ENCODE data around the gene ATCAY. TPM values are rescaled to one million over a fixed set of nuclear protein-coding genes. Genes with fewer than 3 reads are reported as not detected.
"Not testable (repeated sequence)": the region's sequence is repeated elsewhere in the genome, so short reads cannot be mapped to it uniquely, and the experiment has no call there.

Gene ATCAY
- polyA plus RNA-seq, 1 donor from 2014 or later = 73.8 TPM

- H3K27ac ChIP-seq (ENCODE audit: low read length) = no peak overlapping the region
- H3K4me3 ChIP-seq (ENCODE audit: low read length) = no peak overlapping the region
- H3K79me2 ChIP-seq (replicated peaks; ENCODE audit: insufficient read depth, low read length) = no peaks in the 10 kb centered on the region
- peaks cover 4% of the 10 kb centered on the region for H3K9me3 ChIP-seq (ENCODE audit: low read length)
- no peak overlapping the region for H2AFZ ChIP-seq (ENCODE audit: low read depth, low read length)
- no peaks in the 10 kb centered on the region for H3K9me2 ChIP-seq (ENCODE audit: insufficient read depth, low read length)
- no peaks in the 10 kb centered on the region for H4K20me1 ChIP-seq (ENCODE audit: insufficient read depth)
- no peak overlapping the region for H3K9ac ChIP-seq (ENCODE audit: low read length)
- H3F3A ChIP-seq (ENCODE audit: insufficient read depth, low read length, poor library complexity, severe bottlenecking) = no peaks in the 10 kb centered on the region
- H3K27me3 ChIP-seq (ENCODE audit: insufficient read depth, low read depth, low read length) = peaks cover 8% of the 10 kb centered on the region
- no peaks in the 10 kb centered on the region for H3K36me3 ChIP-seq (ENCODE audit: insufficient read depth, low read length)
- H3K4me2 ChIP-seq (ENCODE audit: low read length) = no peak overlapping the region
- TF ChIP-seq EZH2 (IDR thresholded peaks at IDR 0.05; ENCODE audit: borderline replicate concordance, insufficient read depth, low read length, poor library complexity, severe bottlenecking) (no peak), POLR2AphosphoS5 (IDR thresholded peaks at IDR 0.05) (no peak), TAF1 (IDR thresholded peaks at IDR 0.05; ENCODE audit: low read depth) (no peak), RAD21 (conservative IDR thresholded peaks at IDR 0.05) (no peak), CTCF (IDR thresholded peaks at IDR 0.05; ENCODE audit: poor library complexity, severe bottlenecking) (no peak)
Measured at GRCh38 chr19:3873151-3873550, 7.3 kb upstream of the ATCAY start.

- not testable (repeated sequence) for H3K27me3 ChIP-seq (ENCODE audit: insufficient read depth, low read depth, low read length); H3F3A ChIP-seq (ENCODE audit: insufficient read depth, low read length, poor library complexity, severe bottlenecking); H3K9ac ChIP-seq (ENCODE audit: low read length); H3K79me2 ChIP-seq (replicated peaks; ENCODE audit: insufficient read depth, low read length); H3K9me2 ChIP-seq (ENCODE audit: insufficient read depth, low read length); H3K27ac ChIP-seq (ENCODE audit: low read length); H3K4me3 ChIP-seq (ENCODE audit: low read length); H4K20me1 ChIP-seq (ENCODE audit: insufficient read depth); H2AFZ ChIP-seq (ENCODE audit: low read depth, low read length); H3K36me3 ChIP-seq (ENCODE audit: insufficient read depth, low read length); H3K9me3 ChIP-seq (ENCODE audit: low read length); H3K4me2 ChIP-seq (ENCODE audit: low read length)
Measured at GRCh38 chr19:3874695-3875094, 5.8 kb upstream of the ATCAY start.

GRCh38 chr19:3879656-3880055 is 829 bp upstream of the ATCAY start:
- Histone ChIP-seq H3K27ac (ENCODE audit: low read length) (peak overlapping the region; percentile 99), H3K79me2 (replicated peaks; ENCODE audit: insufficient read depth, low read length) (peaks cover 29% of the 10 kb centered on the region), H3K4me3 (ENCODE audit: low read length) (peak overlapping the region; percentile 89), H3F3A (ENCODE audit: insufficient read depth, low read length, poor library complexity, severe bottlenecking) (no peaks in the 10 kb centered on the region), H3K27me3 (ENCODE audit: insufficient read depth, low read depth, low read length) (no peaks in the 10 kb centered on the region), H3K9ac (ENCODE audit: low read length) (peak overlapping the region; percentile 99), H3K4me2 (ENCODE audit: low read length) (no peak overlapping the region), H3K9me3 (ENCODE audit: low read length) (no peaks in the 10 kb centered on the region), H3K9me2 (ENCODE audit: insufficient read depth, low read length) (no peaks in the 10 kb centered on the region), H4K20me1 (ENCODE audit: insufficient read depth) (peaks cover 4% of the 10 kb centered on the region), H3K36me3 (ENCODE audit: insufficient read depth, low read length) (peaks cover 10% of the 10 kb centered on the region), H2AFZ (ENCODE audit: low read depth, low read length) (no peak overlapping the region)
- TF ChIP-seq EP300 (conservative IDR thresholded peaks at IDR 0.05; ENCODE audit: poor library complexity, severe bottlenecking) = no peak
- TF ChIP-seq CTCF (IDR thresholded peaks at IDR 0.05; ENCODE audit: poor library complexity, severe bottlenecking) = peak; percentile 58
- no peak for TF ChIP-seq MXI1 (conservative IDR thresholded peaks at IDR 0.05; ENCODE audit: poor library complexity, severe bottlenecking)
- no peak for TF ChIP-seq TAF1 (IDR thresholded peaks at IDR 0.05; ENCODE audit: low read depth)
- TF ChIP-seq RAD21 (conservative IDR thresholded peaks at IDR 0.05) = no peak
- no peak for TF ChIP-seq SMC3 (conservative IDR thresholded peaks at IDR 0.05; ENCODE audit: poor library complexity)
